ENCODE results near the gene SYNDIG1.

GRCh38 chr20:24572862-24573261 lies 103.4 kb downstream of the SYNDIG1 start:
- TF ChIP-seq, protein P1, sequence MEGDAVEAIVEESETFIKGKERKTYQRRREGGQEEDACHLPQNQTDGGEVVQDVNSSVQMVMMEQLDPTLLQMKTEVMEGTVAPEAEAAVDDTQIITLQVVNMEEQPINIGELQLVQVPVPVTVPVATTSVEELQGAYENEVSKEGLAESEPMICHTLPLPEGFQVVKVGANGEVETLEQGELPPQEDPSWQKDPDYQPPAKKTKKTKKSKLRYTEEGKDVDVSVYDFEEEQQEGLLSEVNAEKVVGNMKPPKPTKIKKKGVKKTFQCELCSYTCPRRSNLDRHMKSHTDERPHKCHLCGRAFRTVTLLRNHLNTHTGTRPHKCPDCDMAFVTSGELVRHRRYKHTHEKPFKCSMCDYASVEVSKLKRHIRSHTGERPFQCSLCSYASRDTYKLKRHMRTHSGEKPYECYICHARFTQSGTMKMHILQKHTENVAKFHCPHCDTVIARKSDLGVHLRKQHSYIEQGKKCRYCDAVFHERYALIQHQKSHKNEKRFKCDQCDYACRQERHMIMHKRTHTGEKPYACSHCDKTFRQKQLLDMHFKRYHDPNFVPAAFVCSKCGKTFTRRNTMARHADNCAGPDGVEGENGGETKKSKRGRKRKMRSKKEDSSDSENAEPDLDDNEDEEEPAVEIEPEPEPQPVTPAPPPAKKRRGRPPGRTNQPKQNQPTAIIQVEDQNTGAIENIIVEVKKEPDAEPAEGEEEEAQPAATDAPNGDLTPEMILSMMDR (IDR thresholded peaks at IDR 0.05) = no peak
- TF ChIP-seq POLR2A (IDR thresholded peaks at IDR 0.05) = no peak

Data from tibial nerve (tissue), 3 donors.